Measurements from ENCODE around the gene SUMO3. TPM values are rescaled to one million over a fixed set of nuclear protein-coding genes. Genes with fewer than 3 reads are reported as not detected.

The SUMO3 gene
- total RNA-seq, 4 donors from 2014 or later: 18.3 to 56.7 (median 38.1) TPM

DNA sequence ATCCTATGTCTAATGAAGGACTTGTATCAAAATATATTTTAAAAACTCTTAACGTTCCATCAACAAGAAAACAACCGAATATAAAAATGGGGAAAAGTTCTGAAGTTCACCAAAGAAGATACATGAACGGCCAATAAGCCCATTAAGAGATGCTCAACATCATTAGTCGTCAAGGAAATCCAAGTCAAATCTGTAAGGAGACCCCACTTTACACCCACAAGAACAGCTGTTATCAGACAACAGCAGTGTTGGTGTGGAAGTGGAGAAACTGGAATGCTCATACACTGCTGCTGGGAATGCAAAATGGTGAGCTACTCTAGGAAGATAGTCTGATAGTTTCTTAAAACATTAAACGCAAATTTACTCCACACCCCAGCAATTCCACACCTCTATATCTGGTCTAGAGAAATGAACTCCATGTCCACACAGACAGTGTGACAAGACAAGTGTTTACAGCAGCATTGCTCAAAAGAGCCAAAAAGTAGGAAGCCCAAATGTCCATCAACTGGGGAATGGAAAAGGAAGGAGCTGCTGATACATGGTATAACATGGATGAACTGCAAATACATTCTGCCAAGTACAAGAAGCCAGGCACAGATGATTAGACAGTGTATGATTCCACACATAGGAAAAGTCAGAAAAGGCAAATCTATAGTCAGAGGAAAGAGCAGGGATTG is 34.7 kb downstream of the SUMO3 start:
- no peak for DNase-seq
- WGBS, 2 donors (ENCODE audit: low coverage in 1 of 2): 84 to 98% methylated on average over 5 of the region's 5 CpGs
- Histone ChIP-seq H3K36me3 (no peaks in the 10 kb centered on the region), H3K4me3 (no peak overlapping the region), H3K4me1 (peaks cover 0 to 21% (median 5%) of the 10 kb centered on the region in 4 donors), H3K9me3 (no peaks in the 10 kb centered on the region), H3K27ac (no peak overlapping the region), H3K27me3 (no peaks in the 10 kb centered on the region)
- in situ Hi-C loops (cut with MboI; ENCODE audit: low pct_ligation_motif_present in 1 of 4, low pct_unique_long_range_greater_than_20kb in 1 of 4, low sequenced_read_pairs in 3 of 4) (loop anchor here in 1 of 4 donors (25.0 kb wide), 1 partner anchor 271 kb away; no protein-coding TSS in a partner anchor), intact Hi-C loops (cut with DNase I; ENCODE audit: low total_unique reads) (no loop called here)
- TF ChIP-seq, protein P1, sequence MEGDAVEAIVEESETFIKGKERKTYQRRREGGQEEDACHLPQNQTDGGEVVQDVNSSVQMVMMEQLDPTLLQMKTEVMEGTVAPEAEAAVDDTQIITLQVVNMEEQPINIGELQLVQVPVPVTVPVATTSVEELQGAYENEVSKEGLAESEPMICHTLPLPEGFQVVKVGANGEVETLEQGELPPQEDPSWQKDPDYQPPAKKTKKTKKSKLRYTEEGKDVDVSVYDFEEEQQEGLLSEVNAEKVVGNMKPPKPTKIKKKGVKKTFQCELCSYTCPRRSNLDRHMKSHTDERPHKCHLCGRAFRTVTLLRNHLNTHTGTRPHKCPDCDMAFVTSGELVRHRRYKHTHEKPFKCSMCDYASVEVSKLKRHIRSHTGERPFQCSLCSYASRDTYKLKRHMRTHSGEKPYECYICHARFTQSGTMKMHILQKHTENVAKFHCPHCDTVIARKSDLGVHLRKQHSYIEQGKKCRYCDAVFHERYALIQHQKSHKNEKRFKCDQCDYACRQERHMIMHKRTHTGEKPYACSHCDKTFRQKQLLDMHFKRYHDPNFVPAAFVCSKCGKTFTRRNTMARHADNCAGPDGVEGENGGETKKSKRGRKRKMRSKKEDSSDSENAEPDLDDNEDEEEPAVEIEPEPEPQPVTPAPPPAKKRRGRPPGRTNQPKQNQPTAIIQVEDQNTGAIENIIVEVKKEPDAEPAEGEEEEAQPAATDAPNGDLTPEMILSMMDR (IDR thresholded peaks at IDR 0.05): no peak
- TF ChIP-seq POLR2AphosphoS5 (IDR thresholded peaks at IDR 0.05) (no peak), EP300 (IDR thresholded peaks at IDR 0.05; ENCODE audit: low read depth) (no peak), POLR2A (IDR thresholded peaks at IDR 0.05) (no peak)

GRCh38 chr21:44780767-44781459 is 36.9 kb downstream of the SUMO3 start:
- no peaks in the 10 kb centered on the region for H3K9me3 ChIP-seq
- 93 to 94% methylated on average over 6 to 16 of the region's 16 CpGs for WGBS, 2 donors (ENCODE audit: low coverage in 1 of 2)
- DNase-seq: no peak
- no peak overlapping the region for H3K27ac ChIP-seq
- no peaks in the 10 kb centered on the region for H3K27me3 ChIP-seq
- intact Hi-C loops (cut with DNase I; ENCODE audit: low total_unique reads) (no loop called here), in situ Hi-C loops (cut with MboI; ENCODE audit: low pct_ligation_motif_present in 1 of 4, low pct_unique_long_range_greater_than_20kb in 1 of 4, low sequenced_read_pairs in 3 of 4) (loop anchor here in 1 of 4 donors (25.0 kb wide), 1 partner anchor 269 kb away; no protein-coding TSS in a partner anchor)
- H3K36me3 ChIP-seq: peaks cover 0 to 6% (median 0%) of the 10 kb centered on the region in 4 donors
- H3K4me3 ChIP-seq: no peak overlapping the region
- TF ChIP-seq POLR2A (IDR thresholded peaks at IDR 0.05) (no peak), POLR2AphosphoS5 (IDR thresholded peaks at IDR 0.05) (no peak), EP300 (IDR thresholded peaks at IDR 0.05; ENCODE audit: low read depth) (no peak)
- TF ChIP-seq, protein P1 (IDR thresholded peaks at IDR 0.05): no peak
- H3K4me1 ChIP-seq: peaks cover 0 to 17% (median 5%) of the 10 kb centered on the region in 4 donors

- WGBS, 2 donors (ENCODE audit: low coverage in 1 of 2): 89 to 90% methylated on average over 6 to 7 of the region's 7 CpGs
- intact Hi-C loops (cut with DNase I; ENCODE audit: low total_unique reads) (no loop called here), in situ Hi-C loops (cut with MboI; ENCODE audit: low pct_ligation_motif_present in 1 of 4, low pct_unique_long_range_greater_than_20kb in 1 of 4, low sequenced_read_pairs in 3 of 4) (loop anchor here in 1 of 4 donors (25.0 kb wide), 1 partner anchor 268 kb away; no protein-coding TSS in a partner anchor)
- no peak for DNase-seq
- Histone ChIP-seq H3K36me3 (peaks cover 0 to 9% (median 2%) of the 10 kb centered on the region in 4 donors), H3K4me3 (no peak overlapping the region), H3K9me3 (no peaks in the 10 kb centered on the region), H3K4me1 (peaks cover 0 to 13% (median 5%) of the 10 kb centered on the region in 4 donors), H3K27ac (no peak overlapping the region), H3K27me3 (no peaks in the 10 kb centered on the region)
- TF ChIP-seq EP300 (IDR thresholded peaks at IDR 0.05; ENCODE audit: low read depth) (no peak), POLR2AphosphoS5 (IDR thresholded peaks at IDR 0.05) (no peak), POLR2A (IDR thresholded peaks at IDR 0.05) (no peak)
- TF ChIP-seq, protein P1 (IDR thresholded peaks at IDR 0.05): no peak
Measured at GRCh38 chr21:44780137-44780502, 37.7 kb downstream of the SUMO3 start.

- DNase-seq: no peak
- Histone ChIP-seq H3K27me3 (no peaks in the 10 kb centered on the region), H3K9me3 (no peaks in the 10 kb centered on the region), H3K4me3 (no peak overlapping the region), H3K36me3 (peaks cover 0 to 11% (median 2%) of the 10 kb centered on the region in 4 donors), H3K4me1 (peaks cover 0 to 13% (median 5%) of the 10 kb centered on the region in 4 donors), H3K27ac (no peak overlapping the region)
- intact Hi-C loops (cut with DNase I; ENCODE audit: low total_unique reads) (no loop called here), in situ Hi-C loops (cut with MboI; ENCODE audit: low pct_ligation_motif_present in 1 of 4, low pct_unique_long_range_greater_than_20kb in 1 of 4, low sequenced_read_pairs in 3 of 4) (loop anchor here in 1 of 4 donors (25.0 kb wide), 1 partner anchor 267 kb away; no protein-coding TSS in a partner anchor)
- TF ChIP-seq POLR2A (IDR thresholded peaks at IDR 0.05) (no peak), EP300 (IDR thresholded peaks at IDR 0.05; ENCODE audit: low read depth) (no peak), POLR2AphosphoS5 (IDR thresholded peaks at IDR 0.05) (no peak)
- TF ChIP-seq, protein P1 (IDR thresholded peaks at IDR 0.05): no peak
- 38 to 90% methylated on average over 1 to 14 of the region's 17 CpGs for WGBS, 2 donors (ENCODE audit: low coverage in 1 of 2)
Measured at GRCh38 chr21:44779417-44780136, 38.3 kb downstream of the SUMO3 start.
